ENCODE results near the gene SHB.
"Not testable (repeated sequence)": the region's sequence is repeated elsewhere in the genome, so short reads cannot be mapped to it uniquely, and the experiment has no call there.

Gene SHB

DNA sequence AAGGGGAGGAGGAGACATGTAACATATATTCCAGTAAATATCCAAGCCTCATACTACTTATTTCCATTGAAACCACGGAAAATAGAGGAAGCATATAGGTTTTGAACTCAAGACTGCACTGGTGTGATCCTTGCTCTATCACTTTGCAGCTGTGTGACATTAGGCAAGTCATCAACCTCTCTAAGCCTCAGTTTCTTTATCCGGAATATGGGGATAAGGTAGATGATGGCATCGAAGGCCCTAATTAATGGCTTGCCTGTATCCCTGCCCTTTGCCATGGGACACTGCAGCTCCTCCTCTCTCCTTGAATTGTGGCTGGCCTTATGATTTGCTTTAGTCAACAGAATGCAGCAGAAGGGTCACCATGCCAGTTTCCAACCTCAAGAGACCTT lies 6.9 kb downstream of the SHB start:
- no peak for DNase-seq

DNA sequence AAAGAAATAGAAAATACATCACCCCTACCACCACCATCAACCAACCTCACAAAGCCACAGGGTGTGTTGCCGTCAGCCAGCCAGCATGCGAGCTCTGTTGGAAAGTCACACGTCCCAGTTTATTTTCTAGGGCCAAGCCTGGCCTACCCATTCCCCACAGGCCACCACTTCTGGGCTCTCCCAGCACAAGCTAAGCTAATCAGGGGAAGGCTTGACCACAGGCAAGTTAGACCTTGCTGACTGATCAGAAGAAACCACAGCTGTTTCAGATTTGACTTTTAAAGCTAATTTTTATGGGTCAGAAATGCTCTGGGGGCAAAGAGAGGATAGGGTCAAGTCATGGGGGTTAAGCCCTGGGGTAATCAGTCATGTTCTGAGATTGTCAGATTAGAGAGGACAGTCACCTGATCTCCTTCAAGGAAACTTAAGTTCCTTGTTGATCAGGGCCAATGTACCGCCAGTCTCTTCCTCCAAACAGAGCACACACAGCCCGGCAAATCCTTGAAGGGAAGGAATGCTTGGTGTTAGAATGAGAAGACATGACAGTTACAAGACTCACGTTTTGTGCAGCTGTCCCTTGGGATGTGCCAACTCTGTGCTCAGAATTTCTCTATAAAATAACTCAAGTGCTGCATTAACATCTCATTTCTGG lies 7.6 kb downstream of the SHB start:
- no peak for DNase-seq

DNA sequence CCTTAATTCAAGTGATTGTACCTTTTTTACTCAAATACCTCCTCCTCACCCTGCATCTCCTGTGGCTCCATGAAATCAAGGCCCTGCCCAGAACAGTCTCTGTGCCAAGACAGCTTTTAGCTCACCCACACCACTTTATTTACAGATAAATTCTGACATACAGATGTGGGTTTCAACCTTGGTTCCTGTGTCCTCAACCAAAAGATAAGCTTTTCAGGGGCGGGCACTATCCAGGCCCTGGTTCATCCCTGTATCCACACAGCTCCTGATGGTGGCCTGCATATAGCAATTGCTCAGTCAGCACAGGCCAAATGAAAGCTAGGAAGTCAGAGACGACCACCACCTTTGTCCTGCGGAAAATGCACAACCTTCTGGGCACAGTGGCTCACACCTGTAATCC lies 8.3 kb downstream of the SHB start:
- peak; percentile 64 for DNase-seq

DNA sequence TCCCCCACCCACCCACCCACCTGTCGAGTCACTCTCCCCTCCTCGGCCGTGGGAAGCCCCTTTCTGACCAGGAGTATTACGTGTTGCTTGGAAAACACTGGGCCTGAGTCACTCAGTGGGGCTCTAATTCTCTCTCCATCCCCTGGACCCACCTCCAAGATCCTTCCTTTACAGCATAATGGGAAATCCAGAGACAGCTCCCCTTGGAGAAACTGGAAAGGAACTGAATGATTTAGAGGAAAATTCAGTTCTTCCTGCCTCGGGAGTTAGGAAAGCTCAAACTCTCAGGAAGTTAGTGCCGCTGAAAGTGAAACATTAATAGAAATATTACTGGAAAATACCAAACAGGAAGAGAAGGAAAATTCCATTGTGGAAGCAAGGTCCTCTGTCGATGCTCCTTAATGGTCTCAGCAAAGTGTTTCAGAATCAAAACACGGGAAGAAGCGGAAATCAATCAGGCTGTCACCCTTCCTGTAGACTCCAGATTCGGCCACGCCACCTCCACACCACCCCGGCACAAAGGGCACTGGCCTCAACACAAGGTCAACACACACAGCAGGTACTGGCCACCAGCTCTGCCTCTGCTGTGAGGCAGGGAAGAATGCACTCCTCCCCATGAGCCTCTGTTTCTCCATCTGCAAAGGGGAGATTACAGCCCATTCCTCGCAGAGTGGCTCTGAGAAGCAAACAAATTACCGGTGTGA lies 9.6 kb downstream of the SHB start:
- DNase-seq = no peak

DNA sequence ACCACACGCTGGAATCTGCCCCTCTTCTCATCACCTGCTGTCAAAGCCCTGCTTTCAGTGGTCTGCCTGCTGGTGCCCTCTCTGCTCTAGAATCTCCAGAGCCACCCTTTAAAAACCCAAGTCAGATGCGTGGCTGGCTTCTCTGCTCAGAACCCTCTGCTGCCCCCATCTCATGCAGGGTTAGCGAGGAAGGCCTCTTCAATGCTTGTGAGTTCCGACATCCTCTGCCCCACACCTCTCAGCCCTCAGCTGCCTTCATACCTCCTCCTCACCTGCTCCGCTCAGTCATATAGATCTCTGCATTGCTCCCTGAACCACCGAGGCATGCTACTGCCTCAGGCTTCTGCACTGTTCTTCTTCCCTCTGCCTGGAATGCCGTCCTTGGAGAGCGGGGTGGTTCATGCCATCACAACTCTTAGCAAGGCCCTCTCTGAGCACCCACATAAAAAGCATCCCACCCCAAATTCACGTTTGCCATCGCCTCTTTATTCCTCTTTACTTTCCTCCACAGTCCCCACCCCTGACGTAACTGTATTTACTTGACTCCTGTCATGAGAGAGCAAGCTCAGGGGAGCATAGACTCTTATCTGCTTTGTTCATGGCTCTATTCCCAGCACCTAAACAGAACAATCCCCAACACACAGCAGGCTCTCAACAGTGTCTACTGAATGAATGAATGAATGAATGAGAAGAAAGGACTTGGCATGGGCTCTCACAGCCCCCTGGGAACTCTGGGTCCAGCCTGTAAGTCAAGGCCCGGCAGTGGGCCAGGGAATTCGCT lies 10.4 kb downstream of the SHB start:
- no peak for DNase-seq

- no peak for DNase-seq
Observed at GRCh38 chr9:38057416-38058195, 11.4 kb downstream of the SHB start.

DNA sequence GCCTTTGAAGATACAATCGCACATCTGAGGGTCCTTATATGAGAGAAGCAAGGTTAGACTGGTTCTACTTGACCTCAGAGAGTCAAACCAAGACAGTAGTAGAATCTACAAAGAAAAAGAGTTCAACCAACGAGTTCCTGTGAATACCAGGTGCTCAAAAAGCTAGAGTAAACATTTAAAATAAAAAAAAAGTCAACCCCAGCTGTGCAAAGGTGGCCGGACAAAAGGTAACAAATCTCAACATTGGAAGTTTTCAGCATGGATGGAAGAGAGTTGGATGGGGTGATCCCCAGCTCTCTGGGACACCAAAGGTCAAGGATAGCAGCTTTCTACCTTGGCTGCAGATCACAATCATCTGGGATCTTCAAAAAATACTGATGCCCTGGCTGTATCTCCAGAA lies 14.4 kb downstream of the SHB start:
- DNase-seq = no peak

DNA sequence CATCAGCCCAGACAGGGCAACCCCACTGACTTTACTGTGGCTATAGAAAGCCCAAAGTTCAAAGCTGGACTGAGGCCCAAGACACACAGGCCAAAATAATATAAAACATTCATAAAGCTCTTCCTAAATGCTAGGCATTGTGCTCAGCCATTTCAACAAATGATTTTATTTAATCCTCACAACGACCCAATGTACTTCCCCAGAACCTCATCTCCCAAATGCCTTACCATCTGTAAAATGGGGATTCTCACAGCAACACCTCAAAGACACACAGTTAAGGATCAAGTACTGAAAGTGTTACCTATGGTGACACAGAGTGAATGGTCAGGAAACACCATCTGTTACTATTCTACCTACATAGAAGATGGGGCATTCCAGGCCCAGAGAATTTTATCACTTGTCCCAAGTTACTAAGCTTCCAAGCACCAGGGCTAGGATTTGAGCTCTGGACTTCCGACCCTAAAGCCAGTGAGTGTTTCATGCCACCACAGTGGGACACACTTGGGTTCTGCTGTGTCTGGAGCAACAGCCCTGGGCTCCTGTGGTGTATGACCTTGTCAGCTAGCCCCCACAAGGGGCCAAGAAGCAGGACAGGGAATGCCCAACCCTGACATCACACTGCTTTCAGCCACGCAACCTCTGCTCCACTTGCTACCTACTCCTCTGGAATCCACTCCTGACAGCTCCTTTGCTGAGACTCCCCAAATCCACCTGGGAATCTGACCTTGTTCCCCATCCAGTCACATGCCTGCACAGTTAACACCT lies 15.1 kb downstream of the SHB start:
- DNase-seq = no peak

DNA sequence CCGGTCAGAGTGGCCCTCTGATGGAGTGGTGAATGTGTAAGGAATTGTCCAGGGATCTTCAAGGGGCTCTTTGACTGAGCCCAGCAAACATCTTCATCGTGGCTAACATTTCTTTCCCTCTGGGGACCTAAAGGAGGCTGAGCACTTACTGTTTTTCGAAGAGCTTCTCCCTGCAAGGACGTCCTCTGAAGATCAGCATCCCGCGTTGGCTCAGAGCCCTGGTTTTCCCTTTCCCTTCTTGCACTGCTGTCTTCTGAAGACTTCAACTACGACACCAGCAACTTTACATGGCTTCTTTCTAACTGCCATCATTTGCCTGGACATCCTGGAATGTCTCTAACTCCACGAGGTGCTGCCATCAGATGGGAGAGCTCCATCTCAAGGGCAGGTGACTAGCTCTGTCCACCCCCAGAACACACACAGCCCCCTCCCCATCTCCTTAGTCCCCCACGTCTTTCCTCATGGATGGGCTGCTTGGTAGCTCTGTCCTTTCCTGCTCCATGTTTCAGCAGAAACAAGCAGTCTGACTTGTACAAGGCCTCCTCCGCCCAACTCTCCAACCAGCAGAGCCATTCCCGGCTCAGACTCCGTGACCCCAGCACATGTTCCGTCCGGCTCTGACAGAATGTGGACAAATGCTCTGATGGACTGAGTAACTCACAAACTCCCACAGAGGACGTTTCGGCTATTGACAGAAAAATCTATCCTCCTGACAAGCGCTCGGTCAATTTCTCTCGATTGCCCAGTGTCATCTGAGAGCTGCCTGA lies 17.1 kb downstream of the SHB start:
- DNase-seq = no peak

GRCh38 chr9:38048316-38048969 lies 20.6 kb downstream of the SHB start:
- DNase-seq = no peak

GRCh38 chr9:38047301-38048251 lies 21.5 kb downstream of the SHB start:
- DNase-seq = peak; percentile 88

GRCh38 chr9:38046661-38047300 lies 22.2 kb downstream of the SHB start:
- no peak for DNase-seq

DNA sequence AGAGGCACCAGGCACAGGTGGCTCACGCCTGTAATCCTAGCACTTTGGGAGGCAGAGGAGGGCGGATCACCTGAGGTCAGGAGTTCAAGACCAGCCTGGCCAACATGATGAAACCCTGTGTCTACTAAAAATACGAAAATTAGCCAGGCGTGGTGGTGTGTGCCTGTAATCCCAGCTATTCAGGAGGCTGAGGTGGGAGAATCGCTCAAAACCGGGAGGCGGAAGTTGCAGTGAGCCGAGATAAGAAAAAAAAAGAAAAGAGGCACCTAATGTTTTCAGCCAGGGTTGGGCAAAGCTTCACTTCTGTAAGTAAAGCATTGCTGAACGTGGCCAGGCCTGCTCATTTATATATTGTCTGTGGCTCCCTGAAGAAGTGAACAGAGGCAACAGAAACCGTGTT lies 23.1 kb downstream of the SHB start:
- not testable (repeated sequence) for DNase-seq

DNA sequence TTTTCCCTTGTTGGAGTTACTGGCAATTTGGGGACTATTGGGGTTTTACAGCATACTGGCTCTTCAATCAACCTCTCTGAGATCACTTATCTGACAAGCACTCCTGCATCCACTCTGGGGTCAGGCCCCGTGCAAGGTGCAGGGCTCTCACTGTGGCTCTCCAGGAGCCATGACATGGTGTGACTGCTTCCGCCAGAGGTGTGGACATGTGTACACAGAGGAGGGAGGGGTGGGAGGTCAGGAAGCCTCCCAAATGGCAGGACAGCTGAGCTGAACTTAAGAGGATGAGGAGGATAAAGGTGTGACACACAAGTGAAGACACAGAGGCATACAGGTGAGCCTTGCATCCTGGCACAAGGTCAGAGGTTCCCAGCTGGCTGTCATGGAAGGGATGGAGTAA lies 24.3 kb downstream of the SHB start:
- DNase-seq = no peak

DNA sequence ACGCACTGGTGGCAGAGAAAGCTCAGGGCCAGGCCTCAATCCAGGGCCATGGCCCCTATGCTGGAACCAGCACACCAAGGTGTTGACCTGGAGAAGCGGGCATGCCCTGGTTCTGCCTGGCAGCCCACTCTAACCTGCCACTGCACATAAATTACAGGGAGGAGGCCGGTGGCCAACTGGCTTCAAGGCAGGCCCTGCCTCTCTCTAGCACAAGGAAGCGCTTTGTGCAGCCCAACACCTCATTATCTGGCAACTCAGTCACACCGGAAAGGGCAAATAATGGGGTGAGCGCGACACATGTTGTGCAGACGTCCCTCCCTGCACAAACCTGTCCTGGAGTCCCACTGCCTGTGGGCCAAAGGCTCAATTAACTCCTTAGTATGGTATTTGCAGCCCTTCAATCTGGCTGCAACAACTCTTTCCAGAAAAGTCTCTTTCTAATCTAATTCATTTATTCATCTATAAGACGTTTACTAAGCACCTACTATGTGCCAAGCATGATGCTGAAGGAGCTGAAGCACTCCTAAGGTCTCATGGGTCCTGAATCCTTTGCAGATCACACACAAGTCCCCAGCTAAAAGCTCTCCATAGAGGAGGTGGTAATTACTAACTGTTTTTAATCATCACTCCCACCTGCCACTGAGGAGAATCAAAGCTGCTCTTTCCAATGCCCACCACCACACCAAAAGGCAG lies 24.9 kb downstream of the SHB start:
- DNase-seq = no peak

- no peak for DNase-seq
Observed at GRCh38 chr9:38042626-38043357, 26.2 kb downstream of the SHB start.

DNA sequence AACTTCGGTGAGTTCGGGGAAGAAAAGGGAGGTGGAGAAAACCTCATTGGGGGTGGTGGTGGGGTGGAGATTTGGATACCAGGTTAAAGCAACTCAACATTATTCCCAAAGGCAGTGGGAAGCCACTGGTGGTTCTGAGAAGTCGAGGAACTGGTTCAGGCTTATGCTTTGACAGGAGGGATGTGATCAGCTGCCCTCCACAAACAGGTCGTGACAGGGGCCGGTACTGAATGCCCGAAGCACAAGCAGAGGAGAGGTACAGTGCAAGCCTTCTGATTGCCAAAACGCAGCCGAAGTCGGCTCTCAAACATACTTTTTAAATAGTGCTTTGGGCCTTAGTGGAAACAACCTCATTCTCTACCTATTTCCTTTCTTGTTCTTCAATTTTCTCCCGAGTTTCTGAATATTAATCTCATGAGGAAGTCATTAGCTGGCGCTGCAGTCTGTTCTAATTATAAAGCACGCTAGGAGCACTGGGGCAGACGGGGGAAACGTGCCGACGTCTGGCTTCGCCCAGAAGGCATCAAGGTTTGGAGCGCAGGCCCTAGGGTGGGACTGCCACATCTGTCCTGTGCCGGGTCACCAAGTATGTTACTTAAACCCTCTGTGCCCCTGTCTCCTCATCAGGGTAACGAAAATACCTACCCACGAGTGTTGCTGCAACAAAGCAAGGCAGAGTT lies 27.3 kb downstream of the SHB start:
- DNase-seq = no peak
